MM.1S (cell line): ENCODE data around the gene EMX1.

Source experiments
- CTCF ChIP-seq: fragments of 300-600 bp; sonication (generic); IDR thresholded peaks from 2 replicates; pipeline ENCODE4 v1.5.1; 2016; ENCODE audit warnings: antibody characterized with exemption, low read length, mixed read lengths
- EZH2 ChIP-seq: fragments of 300-600 bp; sonication (generic); optimal IDR thresholded peaks from 2 replicates; pipeline ENCODE3; 2017; ENCODE audit warnings: low read depth, mild to moderate bottlenecking, antibody characterized with exemption, low read length, mixed read lengths

- no peak for TF ChIP-seq CTCF
- peak; percentile 52 for TF ChIP-seq EZH2
Observed at GRCh38 chr2:72917877-72918553, 696 bp downstream of the EMX1 start.
